HG02852 (cell line): Measurements from ENCODE around the gene DBNL.

Source experiments
- ATAC-seq: cut with Tn5 transposase; IDR thresholded peaks from one replicate; pipeline ENCODE4 v1.9.1; 2021; ENCODE audit warnings: mild to moderate bottlenecking, moderate library complexity; ENCODE audit not compliant: unreplicated experiment

The DBNL gene

GRCh38 chr7:44108768-44109750 is 64.6 kb downstream of the DBNL start:
- no peak for ATAC-seq

DNA sequence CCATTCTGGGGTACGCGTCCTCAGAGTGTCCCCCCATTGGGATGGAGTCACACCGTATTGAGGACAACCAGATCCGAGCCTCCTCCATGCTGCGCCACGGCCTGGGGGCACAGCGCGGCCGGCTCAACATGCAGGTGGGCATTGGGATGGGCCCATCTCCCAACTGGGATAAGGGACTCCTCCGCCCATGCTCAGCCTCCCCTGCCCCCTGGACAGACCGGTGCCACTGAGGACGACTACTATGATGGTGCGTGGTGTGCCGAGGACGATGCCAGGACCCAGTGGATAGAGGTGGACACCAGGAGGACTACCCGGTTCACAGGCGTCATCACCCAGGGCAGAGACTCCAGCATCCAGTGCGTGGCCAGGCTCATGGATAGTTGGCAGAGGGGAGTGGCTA is 65.5 kb downstream of the DBNL start:
- no peak for ATAC-seq

- no peak for ATAC-seq
Measured at GRCh38 chr7:44110719-44111635, 66.5 kb downstream of the DBNL start.
